ENCODE measurements around the gene FAM72A.
"Not testable (repeated sequence)": the region's sequence is repeated elsewhere in the genome, so short reads cannot be mapped to it uniquely, and the experiment has no call there.

The FAM72A gene

DNA sequence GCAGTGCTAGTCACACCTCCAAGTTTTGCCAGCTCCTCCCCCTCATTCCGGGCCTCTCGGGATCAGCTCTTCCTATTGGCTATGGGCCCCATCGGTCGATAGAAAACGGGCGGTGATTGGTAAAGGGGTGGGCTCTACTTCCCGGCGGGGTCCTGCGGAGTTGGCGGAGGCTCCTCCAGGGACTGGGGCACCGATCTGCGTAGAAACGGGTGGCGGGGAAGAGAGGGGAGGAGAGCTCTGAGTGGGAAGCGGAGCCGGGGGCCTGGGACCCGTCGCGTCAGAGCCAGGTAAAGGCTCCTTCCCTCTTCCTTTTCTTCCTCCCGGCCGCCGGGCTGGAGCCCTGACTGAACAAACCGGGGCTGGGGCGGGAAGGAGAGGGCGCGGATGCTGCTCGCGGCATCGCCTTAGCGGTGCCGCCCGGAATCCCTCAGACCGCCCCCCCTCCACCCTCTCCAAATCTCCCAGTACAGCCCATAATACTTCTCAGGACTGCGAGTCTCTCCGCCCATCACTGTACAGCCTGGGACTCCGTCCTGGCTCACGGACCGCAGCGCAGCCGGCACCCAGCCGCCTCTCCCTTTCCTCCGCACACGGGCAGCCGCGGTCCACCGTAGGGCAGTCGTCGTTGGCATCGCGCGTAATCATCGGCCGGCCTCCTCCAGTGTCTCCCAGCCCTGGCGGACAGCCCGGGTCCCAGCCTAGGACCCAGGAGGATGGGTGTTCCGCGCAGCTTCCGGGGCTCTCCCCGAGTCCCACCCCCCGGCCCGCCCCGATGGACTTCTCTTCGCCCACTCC, 922 bp upstream of the FAM72A start, which contains the start of gene SRGAP2:
SRGAP2 (plus strand) TSS at position 178 of the 795 bp plus-strand sequence. CDS start 2,430 bp downstream, outside the sequence.
- H4K8ac ChIP-seq (ENCODE audit: low read length); H3K23ac ChIP-seq (ENCODE audit: low read length in 2 of 2); H3K27me3 ChIP-seq (ENCODE audit: control insufficient read depth in 1 of 2, insufficient read depth in 1 of 2, low read length in 2 of 2); H3K79me1 ChIP-seq (replicated peaks; ENCODE audit: low read length, poor library complexity, severe bottlenecking); H2BK15ac ChIP-seq (ENCODE audit: low read depth, poor library complexity, severe bottlenecking); H4K91ac ChIP-seq (ENCODE audit: low read length); H3K9me3 ChIP-seq (ENCODE audit: control insufficient read depth, low read length); H3K4me1 ChIP-seq (ENCODE audit: control insufficient read depth, insufficient read depth, low read depth, low read length); H3K18ac ChIP-seq (ENCODE audit: low read depth in 1 of 2, low read length in 2 of 2); H2BK120ac ChIP-seq (ENCODE audit: low read depth, low read length); H2AK5ac ChIP-seq (ENCODE audit: low read length, severe bottlenecking); H2BK5ac ChIP-seq (ENCODE audit: low read depth, low read length, poor library complexity, severe bottlenecking); H3K4ac ChIP-seq (ENCODE audit: low read depth in 1 of 2, low read length in 2 of 2); H2AFZ ChIP-seq (ENCODE audit: low read depth, low read length); H2BK12ac ChIP-seq (ENCODE audit: low read length in 2 of 2); H3K4me2 ChIP-seq (ENCODE audit: low read length, poor library complexity, severe bottlenecking); H3K36me3 ChIP-seq (ENCODE audit: control insufficient read depth in 1 of 2, insufficient read depth in 2 of 2, low read depth in 1 of 2, low read length in 2 of 2); H3K14ac ChIP-seq (ENCODE audit: low read length in 2 of 2): not testable (repeated sequence)
- DNase-seq: peak; percentile 72
- peak within 1 kb of the TSS; percentile 72 for H3K9ac ChIP-seq (ENCODE audit: low read length)
- 0% methylated on average over 5 of the region's 63 CpGs for WGBS
- H3K27ac ChIP-seq (ENCODE audit: low read length, poor library complexity, severe bottlenecking): peak within 1 kb of the TSS; percentile 69
- peak within 1 kb of the TSS; percentile 59 to 62 for H3K4me3 ChIP-seq (ENCODE audit: insufficient read depth in 1 of 2, low read depth in 1 of 2, low read length in 2 of 2)

GRCh38 chr1:206196748-206197424, 5.8 kb downstream of the FAM72A start:
- H2AFZ ChIP-seq (ENCODE audit: low read depth, low read length); H3K36me3 ChIP-seq (ENCODE audit: control insufficient read depth in 1 of 2, insufficient read depth in 2 of 2, low read depth in 1 of 2, low read length in 2 of 2); H3K4me3 ChIP-seq (ENCODE audit: insufficient read depth in 1 of 2, low read depth in 1 of 2, low read length in 2 of 2); H3K4me1 ChIP-seq (ENCODE audit: control insufficient read depth, insufficient read depth, low read depth, low read length); H4K91ac ChIP-seq (ENCODE audit: low read length); H3K27ac ChIP-seq (ENCODE audit: low read length, poor library complexity, severe bottlenecking); H3K18ac ChIP-seq (ENCODE audit: low read depth in 1 of 2, low read length in 2 of 2); H3K4me2 ChIP-seq (ENCODE audit: low read length, poor library complexity, severe bottlenecking); H3K9me3 ChIP-seq (ENCODE audit: control insufficient read depth, low read length); H3K4ac ChIP-seq (ENCODE audit: low read depth in 1 of 2, low read length in 2 of 2); H3K23ac ChIP-seq (ENCODE audit: low read length in 2 of 2); H3K79me1 ChIP-seq (replicated peaks; ENCODE audit: low read length, poor library complexity, severe bottlenecking); H3K14ac ChIP-seq (ENCODE audit: low read length in 2 of 2); H2BK15ac ChIP-seq (ENCODE audit: low read depth, poor library complexity, severe bottlenecking); H2AK5ac ChIP-seq (ENCODE audit: low read length, severe bottlenecking); H3K27me3 ChIP-seq (ENCODE audit: control insufficient read depth in 1 of 2, insufficient read depth in 1 of 2, low read length in 2 of 2); H4K8ac ChIP-seq (ENCODE audit: low read length); H2BK12ac ChIP-seq (ENCODE audit: low read length in 2 of 2); H3K9ac ChIP-seq (ENCODE audit: low read length); H2BK120ac ChIP-seq (ENCODE audit: low read depth, low read length); H2BK5ac ChIP-seq (ENCODE audit: low read depth, low read length, poor library complexity, severe bottlenecking); DNase-seq: not testable (repeated sequence)
- WGBS: no CpG with 5 or more reads among the region's 3 CpGs

- not testable (repeated sequence) for H3K4ac ChIP-seq (ENCODE audit: low read depth in 1 of 2, low read length in 2 of 2); H2AK5ac ChIP-seq (ENCODE audit: low read length, severe bottlenecking); H2BK5ac ChIP-seq (ENCODE audit: low read depth, low read length, poor library complexity, severe bottlenecking); H3K79me1 ChIP-seq (replicated peaks; ENCODE audit: low read length, poor library complexity, severe bottlenecking); H2BK12ac ChIP-seq (ENCODE audit: low read length in 2 of 2); H2AFZ ChIP-seq (ENCODE audit: low read depth, low read length); H4K8ac ChIP-seq (ENCODE audit: low read length); H3K4me2 ChIP-seq (ENCODE audit: low read length, poor library complexity, severe bottlenecking); H3K4me3 ChIP-seq (ENCODE audit: insufficient read depth in 1 of 2, low read depth in 1 of 2, low read length in 2 of 2); H3K9me3 ChIP-seq (ENCODE audit: control insufficient read depth, low read length); H4K91ac ChIP-seq (ENCODE audit: low read length); H3K36me3 ChIP-seq (ENCODE audit: control insufficient read depth in 1 of 2, insufficient read depth in 2 of 2, low read depth in 1 of 2, low read length in 2 of 2); H3K4me1 ChIP-seq (ENCODE audit: control insufficient read depth, insufficient read depth, low read depth, low read length); H2BK120ac ChIP-seq (ENCODE audit: low read depth, low read length); H3K18ac ChIP-seq (ENCODE audit: low read depth in 1 of 2, low read length in 2 of 2); H2BK15ac ChIP-seq (ENCODE audit: low read depth, poor library complexity, severe bottlenecking); H3K23ac ChIP-seq (ENCODE audit: low read length in 2 of 2); H3K27me3 ChIP-seq (ENCODE audit: control insufficient read depth in 1 of 2, insufficient read depth in 1 of 2, low read length in 2 of 2); DNase-seq; H3K27ac ChIP-seq (ENCODE audit: low read length, poor library complexity, severe bottlenecking); H3K14ac ChIP-seq (ENCODE audit: low read length in 2 of 2); H3K9ac ChIP-seq (ENCODE audit: low read length)
- no CpG with 5 or more reads among the region's 2 CpGs for WGBS
Measured at GRCh38 chr1:206195182-206195581, 7.5 kb downstream of the FAM72A start.

DNA sequence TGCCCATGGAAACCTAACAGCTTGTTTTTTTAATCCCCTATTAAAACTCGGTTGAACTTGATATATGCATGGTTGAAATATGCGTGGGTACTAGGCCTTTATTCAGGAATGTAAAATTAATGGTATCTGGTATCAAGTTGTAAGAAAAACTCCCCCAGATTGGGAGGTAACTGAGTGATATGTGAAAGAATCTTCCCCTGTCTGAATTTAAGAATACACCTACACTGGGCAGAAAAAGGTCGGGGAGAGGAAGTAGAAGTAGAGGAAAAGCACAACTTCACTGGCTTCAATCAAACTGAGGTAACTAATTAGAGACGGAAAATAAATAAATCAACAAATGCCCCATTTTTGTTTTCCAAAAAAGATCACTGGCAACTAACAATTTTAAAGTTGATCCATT, 15.8 kb downstream of the FAM72A start:
- H3K27ac ChIP-seq (ENCODE audit: low read length, poor library complexity, severe bottlenecking); H3K36me3 ChIP-seq (ENCODE audit: control insufficient read depth in 1 of 2, insufficient read depth in 2 of 2, low read depth in 1 of 2, low read length in 2 of 2); H3K4me3 ChIP-seq (ENCODE audit: insufficient read depth in 1 of 2, low read depth in 1 of 2, low read length in 2 of 2); H4K8ac ChIP-seq (ENCODE audit: low read length); H3K23ac ChIP-seq (ENCODE audit: low read length in 2 of 2); H4K91ac ChIP-seq (ENCODE audit: low read length); DNase-seq; H2AFZ ChIP-seq (ENCODE audit: low read depth, low read length); H3K18ac ChIP-seq (ENCODE audit: low read depth in 1 of 2, low read length in 2 of 2); H3K9me3 ChIP-seq (ENCODE audit: control insufficient read depth, low read length); H2BK12ac ChIP-seq (ENCODE audit: low read length in 2 of 2); H2BK5ac ChIP-seq (ENCODE audit: low read depth, low read length, poor library complexity, severe bottlenecking); H3K4ac ChIP-seq (ENCODE audit: low read depth in 1 of 2, low read length in 2 of 2); H3K4me1 ChIP-seq (ENCODE audit: control insufficient read depth, insufficient read depth, low read depth, low read length); H3K79me1 ChIP-seq (replicated peaks; ENCODE audit: low read length, poor library complexity, severe bottlenecking); H3K4me2 ChIP-seq (ENCODE audit: low read length, poor library complexity, severe bottlenecking); H2BK15ac ChIP-seq (ENCODE audit: low read depth, poor library complexity, severe bottlenecking); H3K27me3 ChIP-seq (ENCODE audit: control insufficient read depth in 1 of 2, insufficient read depth in 1 of 2, low read length in 2 of 2); H2AK5ac ChIP-seq (ENCODE audit: low read length, severe bottlenecking); H3K9ac ChIP-seq (ENCODE audit: low read length); H3K14ac ChIP-seq (ENCODE audit: low read length in 2 of 2); H2BK120ac ChIP-seq (ENCODE audit: low read depth, low read length): not testable (repeated sequence)
- no CpG with 5 or more reads among the region's 4 CpGs for WGBS
